AG08395 (cell line): ENCODE data around the gene GRIP1.

Experiments used
- DNase-seq: peaks from one replicate; pipeline ENCODE4 v3.0.0; 2012; ENCODE audit warnings: mixed read lengths, low spot score

The GRIP1 gene

GRCh38 chr12:66600903-66601302 is 78.0 kb downstream of the GRIP1 start:
- no peak for DNase-seq

GRCh38 chr12:66599816-66600215 is 79.1 kb downstream of the GRIP1 start:
- DNase-seq, result no peak

- DNase-seq, result no peak
These were observed 80.3 kb downstream of the GRIP1 start for GRCh38 chr12:66598608-66599007.

- DNase-seq, result no peak
These were observed 80.8 kb downstream of the GRIP1 start for GRCh38 chr12:66598079-66598478.

- DNase-seq, result no peak
These were observed 82.7 kb downstream of the GRIP1 start for GRCh38 chr12:66596199-66596598.

GRCh38 chr12:66594688-66595087 is 84.2 kb downstream of the GRIP1 start:
- no peak for DNase-seq

- DNase-seq, result no peak
These were observed 88.4 kb downstream of the GRIP1 start for GRCh38 chr12:66590275-66590985.

- DNase-seq, result no peak
These were observed 89.8 kb downstream of the GRIP1 start for GRCh38 chr12:66589095-66589494.

GRCh38 chr12:66587912-66588311 is 91.0 kb downstream of the GRIP1 start:
- no peak for DNase-seq

GRCh38 chr12:66584673-66585072 is 94.2 kb downstream of the GRIP1 start:
- no peak for DNase-seq

- no peak for DNase-seq
These were observed 105.3 kb downstream of the GRIP1 start for GRCh38 chr12:66573605-66574004.

GRCh38 chr12:66572845-66573244 is 106.0 kb downstream of the GRIP1 start:
- no peak for DNase-seq

- DNase-seq, result no peak
These were observed 107.4 kb downstream of the GRIP1 start for GRCh38 chr12:66571361-66571915.

GRCh38 chr12:66563220-66563619 is 115.7 kb downstream of the GRIP1 start:
- no peak for DNase-seq

- no peak for DNase-seq
These were observed 123.8 kb downstream of the GRIP1 start for GRCh38 chr12:66555113-66555512.

- no peak for DNase-seq
These were observed 126.2 kb downstream of the GRIP1 start for GRCh38 chr12:66552716-66553115.

GRCh38 chr12:66550626-66551025 is 128.2 kb downstream of the GRIP1 start:
- DNase-seq, result no peak

- no peak for DNase-seq
These were observed 129.9 kb downstream of the GRIP1 start for GRCh38 chr12:66549050-66549389.

- DNase-seq, result no peak
These were observed 130.4 kb downstream of the GRIP1 start for GRCh38 chr12:66548338-66549049.

- DNase-seq, result no peak
These were observed 137.4 kb downstream of the GRIP1 start for GRCh38 chr12:66541426-66541825.

GRCh38 chr12:66539431-66539830 is 139.4 kb downstream of the GRIP1 start:
- DNase-seq, result no peak

GRCh38 chr12:66538970-66539369 is 139.9 kb downstream of the GRIP1 start:
- DNase-seq, result no peak

GRCh38 chr12:66537876-66538275 is 141.0 kb downstream of the GRIP1 start:
- DNase-seq, result no peak

- no peak for DNase-seq
These were observed 145.1 kb downstream of the GRIP1 start for GRCh38 chr12:66533767-66534166.
